Measurements from ENCODE around the gene BOK.

GRCh38 chr2:241595600-241596140 is 37.1 kb downstream of the BOK start:
- peak; percentile 43 for TF ChIP-seq CTCF (conservative IDR thresholded peaks at IDR 0.05; ENCODE audit: low read length)
- no peak for TF ChIP-seq EZH2phosphoT487 (IDR thresholded peaks at IDR 0.05; ENCODE audit: borderline replicate concordance)
